ENCODE measurements around the gene NBPF1. TPM values are rescaled to one million over a fixed set of nuclear protein-coding genes. Genes with fewer than 3 reads are reported as not detected.
"Not testable (repeated sequence)": the region's sequence is repeated elsewhere in the genome, so short reads cannot be mapped to it uniquely, and the experiment has no call there.

NBPF1 gene
- total RNA-seq, 1 donor from 2014 or later: 69.4 TPM

- H3K4me3 ChIP-seq (ENCODE audit: low read length in 3 of 3): peak overlapping the region in 1 of 3 donors; percentile 22
- H3K27ac ChIP-seq (ENCODE audit: low read depth, low read length): peak overlapping the region; percentile 54
- peaks cover 13 to 28% (median 26%) of the 10 kb centered on the region in 3 donors for H3K4me1 ChIP-seq (ENCODE audit: control insufficient read depth in 3 of 3, insufficient read depth in 3 of 3, low read length in 3 of 3)
- peaks cover 38 to 70% (median 67%) of the 10 kb centered on the region in 3 donors for H3K36me3 ChIP-seq (ENCODE audit: control insufficient read depth in 3 of 3, insufficient read depth in 3 of 3, low read length in 3 of 3)
- not testable (repeated sequence) for H3K27me3 ChIP-seq (ENCODE audit: control insufficient read depth in 3 of 3, insufficient read depth in 3 of 3, low read length in 3 of 3); H3K9me3 ChIP-seq (ENCODE audit: control insufficient read depth in 3 of 3, low read length in 3 of 3)
- H3K9ac ChIP-seq (ENCODE audit: low read depth in 1 of 3, low read length in 3 of 3): peak overlapping the region; percentile 15 to 81 (median 52)
Observed at GRCh38 chr1:16623812-16624719, 10.7 kb upstream of the NBPF1 start.

- peak overlapping the region in 1 of 3 donors; percentile 81 for H3K9ac ChIP-seq (ENCODE audit: low read depth in 1 of 3, low read length in 3 of 3)
- H3K4me3 ChIP-seq (ENCODE audit: low read length in 3 of 3): not testable (repeated sequence)
- H3K27ac ChIP-seq (ENCODE audit: low read depth, low read length): peak overlapping the region; percentile 54
Observed at GRCh38 chr1:16623337-16623736, 10.0 kb upstream of the NBPF1 start.

DNA sequence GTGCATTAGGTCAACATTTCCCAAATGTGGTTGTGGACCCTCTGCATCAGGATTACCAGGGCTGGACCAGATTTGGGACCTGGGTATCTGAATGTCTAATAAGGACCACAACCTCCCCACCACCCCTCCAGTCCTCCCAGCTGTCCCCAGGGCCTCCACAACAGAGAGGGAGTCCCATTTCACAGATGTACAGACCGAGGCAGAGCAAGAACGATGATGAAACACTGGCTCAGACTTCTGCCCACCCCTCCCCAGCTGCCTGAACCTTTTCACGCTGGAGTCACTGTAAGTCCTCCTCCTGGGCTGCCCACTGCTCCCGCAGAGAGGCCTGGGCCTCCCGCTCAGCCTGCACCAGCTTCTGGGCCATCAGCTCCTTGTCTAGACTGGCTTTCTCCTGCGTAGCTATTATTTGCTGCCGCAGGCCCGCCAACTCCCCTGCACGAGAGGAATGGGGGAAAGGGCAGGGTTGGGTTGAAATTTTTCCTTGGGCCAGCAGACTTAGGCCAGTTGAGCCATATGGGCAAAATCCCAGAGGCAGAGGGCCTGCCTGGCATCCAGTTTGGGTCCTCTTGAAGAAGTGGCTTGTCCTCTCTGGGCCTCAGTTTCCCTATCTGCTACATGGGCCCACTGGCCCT lies 8.4 kb upstream of the NBPF1 start:
- Histone ChIP-seq H3K4me1 (ENCODE audit: control insufficient read depth in 3 of 3, insufficient read depth in 3 of 3, low read length in 3 of 3) (peaks cover 13 to 28% (median 26%) of the 10 kb centered on the region in 3 donors), H3K36me3 (ENCODE audit: control insufficient read depth in 3 of 3, insufficient read depth in 3 of 3, low read length in 3 of 3) (peaks cover 41 to 67% (median 59%) of the 10 kb centered on the region in 3 donors), H3K9ac (ENCODE audit: low read depth in 1 of 3, low read length in 3 of 3) (peak overlapping the region in 1 of 3 donors; percentile 51)
- H3K27ac ChIP-seq (ENCODE audit: low read depth, low read length); H3K27me3 ChIP-seq (ENCODE audit: control insufficient read depth in 3 of 3, insufficient read depth in 3 of 3, low read length in 3 of 3); H3K4me3 ChIP-seq (ENCODE audit: low read length in 3 of 3); H3K9me3 ChIP-seq (ENCODE audit: control insufficient read depth in 3 of 3, low read length in 3 of 3): not testable (repeated sequence)

More at GRCh38 chr1:16623337-16623736, 10.0 kb upstream of the NBPF1 start:
- H3K9me3 ChIP-seq (ENCODE audit: control insufficient read depth in 3 of 3, low read length in 3 of 3); H3K27me3 ChIP-seq (ENCODE audit: control insufficient read depth in 3 of 3, insufficient read depth in 3 of 3, low read length in 3 of 3): not testable (repeated sequence)
- H3K4me1 ChIP-seq (ENCODE audit: control insufficient read depth in 3 of 3, insufficient read depth in 3 of 3, low read length in 3 of 3): peaks cover 13 to 28% (median 26%) of the 10 kb centered on the region in 3 donors
- peaks cover 37 to 68% (median 64%) of the 10 kb centered on the region in 3 donors for H3K36me3 ChIP-seq (ENCODE audit: control insufficient read depth in 3 of 3, insufficient read depth in 3 of 3, low read length in 3 of 3)

DNA sequence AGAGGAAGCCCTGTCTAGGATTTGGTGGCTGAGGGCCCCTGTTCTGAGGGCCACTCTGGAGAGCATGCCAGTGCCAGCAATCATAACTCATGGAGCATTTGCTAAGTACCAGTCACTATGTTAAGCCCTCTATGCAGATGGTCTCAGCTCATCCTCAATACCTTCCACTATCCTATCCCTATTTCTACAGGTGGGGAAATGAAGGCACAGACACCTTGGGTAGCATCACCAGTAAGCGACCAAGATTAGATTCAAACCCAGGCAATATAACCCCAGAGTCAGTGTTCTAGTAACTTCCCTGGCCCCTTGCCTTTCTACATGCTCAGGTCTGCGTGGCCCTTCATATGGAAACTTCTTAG lies 7.9 kb upstream of the NBPF1 start:
- Histone ChIP-seq H3K36me3 (ENCODE audit: control insufficient read depth in 3 of 3, insufficient read depth in 3 of 3, low read length in 3 of 3) (peaks cover 38 to 62% (median 55%) of the 10 kb centered on the region in 3 donors), H3K27me3 (ENCODE audit: control insufficient read depth in 3 of 3, insufficient read depth in 3 of 3, low read length in 3 of 3) (no peaks in the 10 kb centered on the region), H3K27ac (ENCODE audit: low read depth, low read length) (no peak overlapping the region), H3K9ac (ENCODE audit: low read depth in 1 of 3, low read length in 3 of 3) (peak overlapping the region in 1 of 3 donors; percentile 51), H3K4me1 (ENCODE audit: control insufficient read depth in 3 of 3, insufficient read depth in 3 of 3, low read length in 3 of 3) (peaks cover 13 to 28% (median 26%) of the 10 kb centered on the region in 3 donors), H3K4me3 (ENCODE audit: low read length in 3 of 3) (no peak overlapping the region), H3K9me3 (ENCODE audit: control insufficient read depth in 3 of 3, low read length in 3 of 3) (no peaks in the 10 kb centered on the region)

DNA sequence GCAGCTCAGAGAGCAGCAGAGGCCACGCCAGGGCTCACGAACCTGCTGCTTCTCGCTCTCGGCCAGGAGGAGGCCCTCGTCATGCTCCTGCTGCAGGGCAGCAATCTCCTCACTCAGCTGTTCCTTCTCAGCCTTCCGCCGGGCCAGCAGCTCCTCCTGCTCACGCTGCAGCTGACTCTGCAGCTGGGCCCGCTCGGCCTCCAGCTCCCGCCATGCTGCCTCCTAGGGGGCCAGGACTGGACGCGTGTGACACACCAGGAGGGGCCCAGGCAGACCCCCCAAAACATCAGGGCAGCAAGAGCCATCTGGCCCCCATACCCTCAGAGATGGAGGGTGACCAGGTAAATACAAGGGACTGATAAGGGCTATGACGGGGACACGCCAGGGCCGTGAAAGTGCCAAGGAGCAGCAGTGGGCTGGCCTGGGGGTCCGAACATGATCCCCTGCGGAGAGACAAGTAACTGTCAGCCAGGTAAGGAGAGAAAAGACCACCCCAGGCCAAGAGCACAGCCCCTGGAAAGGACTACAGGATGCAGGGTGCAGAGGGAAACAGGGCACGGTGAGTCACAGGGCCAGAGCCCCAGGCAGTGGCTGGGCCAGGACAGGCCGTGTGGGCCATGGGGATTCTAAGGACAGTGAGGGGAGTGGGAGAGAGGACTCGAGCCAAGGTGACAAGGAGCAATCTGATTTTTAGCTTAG lies 6.6 kb upstream of the NBPF1 start:
- not testable (repeated sequence) for H3K27me3 ChIP-seq (ENCODE audit: control insufficient read depth in 3 of 3, insufficient read depth in 3 of 3, low read length in 3 of 3); H3K9me3 ChIP-seq (ENCODE audit: control insufficient read depth in 3 of 3, low read length in 3 of 3); H3K4me3 ChIP-seq (ENCODE audit: low read length in 3 of 3); H3K27ac ChIP-seq (ENCODE audit: low read depth, low read length)
- Histone ChIP-seq H3K4me1 (ENCODE audit: control insufficient read depth in 3 of 3, insufficient read depth in 3 of 3, low read length in 3 of 3) (peaks cover 13 to 26% (median 20%) of the 10 kb centered on the region in 3 donors), H3K9ac (ENCODE audit: low read depth in 1 of 3, low read length in 3 of 3) (peak overlapping the region in 1 of 3 donors; percentile 26), H3K36me3 (ENCODE audit: control insufficient read depth in 3 of 3, insufficient read depth in 3 of 3, low read length in 3 of 3) (peaks cover 29 to 52% (median 44%) of the 10 kb centered on the region in 3 donors)

DNA sequence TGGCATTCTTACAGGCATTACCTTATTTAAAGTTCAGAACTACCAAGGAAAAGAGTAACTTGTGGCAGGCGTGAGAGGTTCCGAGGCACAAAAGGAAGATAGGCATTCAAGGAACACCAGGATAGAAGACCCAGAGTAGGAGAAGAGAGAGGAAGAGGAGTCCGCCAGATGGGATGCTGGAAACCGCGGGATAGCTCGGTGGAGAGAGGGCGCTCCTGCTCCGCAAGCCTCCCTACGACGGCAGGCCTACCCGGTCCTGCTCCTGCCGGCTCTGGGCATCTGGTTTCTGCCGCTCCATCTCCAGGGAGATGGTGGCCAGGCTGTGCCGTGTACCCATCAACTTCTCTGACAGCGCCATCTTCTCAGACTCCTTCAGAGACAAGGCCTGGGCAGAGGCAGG lies 5.4 kb upstream of the NBPF1 start:
- H3K4me3 ChIP-seq (ENCODE audit: low read length in 3 of 3): no peak overlapping the region
- H3K36me3 ChIP-seq (ENCODE audit: control insufficient read depth in 3 of 3, insufficient read depth in 3 of 3, low read length in 3 of 3): peaks cover 29 to 43% (median 35%) of the 10 kb centered on the region in 3 donors
- H3K27ac ChIP-seq (ENCODE audit: low read depth, low read length): no peak overlapping the region
- no peaks in the 10 kb centered on the region for H3K27me3 ChIP-seq (ENCODE audit: control insufficient read depth in 3 of 3, insufficient read depth in 3 of 3, low read length in 3 of 3)
- peaks cover 9 to 17% (median 12%) of the 10 kb centered on the region in 3 donors for H3K4me1 ChIP-seq (ENCODE audit: control insufficient read depth in 3 of 3, insufficient read depth in 3 of 3, low read length in 3 of 3)
- H3K9ac ChIP-seq (ENCODE audit: low read depth in 1 of 3, low read length in 3 of 3): no peak overlapping the region
- no peaks in the 10 kb centered on the region for H3K9me3 ChIP-seq (ENCODE audit: control insufficient read depth in 3 of 3, low read length in 3 of 3)

GRCh38 chr1:16617778-16618580 lies 4.6 kb upstream of the NBPF1 start:
- no peak overlapping the region for H3K27ac ChIP-seq (ENCODE audit: low read depth, low read length)
- peaks cover 7 to 16% (median 10%) of the 10 kb centered on the region in 3 donors for H3K4me1 ChIP-seq (ENCODE audit: control insufficient read depth in 3 of 3, insufficient read depth in 3 of 3, low read length in 3 of 3)
- no peaks in the 10 kb centered on the region for H3K27me3 ChIP-seq (ENCODE audit: control insufficient read depth in 3 of 3, insufficient read depth in 3 of 3, low read length in 3 of 3)
- peaks cover 24 to 36% (median 28%) of the 10 kb centered on the region in 3 donors for H3K36me3 ChIP-seq (ENCODE audit: control insufficient read depth in 3 of 3, insufficient read depth in 3 of 3, low read length in 3 of 3)
- no peaks in the 10 kb centered on the region for H3K9me3 ChIP-seq (ENCODE audit: control insufficient read depth in 3 of 3, low read length in 3 of 3)
- H3K4me3 ChIP-seq (ENCODE audit: low read length in 3 of 3): no peak overlapping the region
- no peak overlapping the region for H3K9ac ChIP-seq (ENCODE audit: low read depth in 1 of 3, low read length in 3 of 3)

DNA sequence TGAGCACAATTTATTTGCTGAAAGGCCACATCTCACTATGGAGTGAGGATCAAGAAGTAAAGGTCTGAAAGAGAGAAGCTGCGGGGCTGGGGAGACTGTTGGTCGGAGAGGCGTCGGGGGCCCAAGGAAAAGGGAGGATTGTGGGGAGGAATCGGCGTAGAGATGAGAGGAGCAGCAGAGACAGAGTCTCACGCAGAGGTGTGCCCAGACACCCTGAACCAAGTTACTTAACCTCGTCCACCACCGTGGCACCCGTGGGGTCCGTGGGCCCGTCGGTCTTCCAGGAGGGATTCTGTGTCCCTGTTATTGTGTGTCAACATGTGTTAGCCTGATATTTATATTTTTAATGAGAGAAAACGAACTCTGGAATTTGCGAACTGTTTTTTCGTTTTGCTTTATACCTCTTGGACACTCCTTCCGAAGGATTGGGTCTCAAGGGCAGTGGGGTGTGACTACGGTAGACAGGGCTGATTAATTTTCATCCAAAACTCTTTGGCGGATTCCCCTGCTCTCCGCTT lies 3.8 kb upstream of the NBPF1 start:
- H3K9ac ChIP-seq (ENCODE audit: low read depth in 1 of 3, low read length in 3 of 3): peak overlapping the region in 1 of 3 donors; percentile 1
- H3K27me3 ChIP-seq (ENCODE audit: control insufficient read depth in 3 of 3, insufficient read depth in 3 of 3, low read length in 3 of 3): no peaks in the 10 kb centered on the region
- H3K4me3 ChIP-seq (ENCODE audit: low read length in 3 of 3): no peak overlapping the region
- no peaks in the 10 kb centered on the region for H3K9me3 ChIP-seq (ENCODE audit: control insufficient read depth in 3 of 3, low read length in 3 of 3)
- peaks cover 14 to 23% (median 16%) of the 10 kb centered on the region in 3 donors for H3K4me1 ChIP-seq (ENCODE audit: control insufficient read depth in 3 of 3, insufficient read depth in 3 of 3, low read length in 3 of 3)
- H3K36me3 ChIP-seq (ENCODE audit: control insufficient read depth in 3 of 3, insufficient read depth in 3 of 3, low read length in 3 of 3): peaks cover 22 to 30% (median 25%) of the 10 kb centered on the region in 3 donors
- H3K27ac ChIP-seq (ENCODE audit: low read depth, low read length): no peak overlapping the region

Data from skeletal muscle tissue (tissue), 4 donors.